Suprapubic skin (tissue), 4 donors: ENCODE measurements around the gene MFAP4. TPM values are rescaled to one million over a fixed set of nuclear protein-coding genes. Genes with fewer than 3 reads are reported as not detected.
A peak's percentile ranks its signal among the peaks of the same experiment; 100 is the strongest.

Experiments
- DNase-seq, 2 donors: peaks; one replicate each; pipeline ENCODE4 v3.0.0-alpha.2; 2019; ENCODE audit warnings: low spot score in 2 of 2
- H3K27ac ChIP-seq: fragments of 200-600 bp; sonication (generic); one replicate; pipeline ENCODE4 v1.5.1; 2019
- H3K27me3 ChIP-seq: fragments of 200-600 bp; sonication (generic); one replicate; pipeline ENCODE4 v1.5.1; 2019
- H3K36me3 ChIP-seq: fragments of 200-600 bp; sonication (generic); one replicate; pipeline ENCODE4 v1.5.1; 2019
- H3K4me1 ChIP-seq: fragments of 200-600 bp; sonication (generic); one replicate; pipeline ENCODE4 v1.5.1; 2019
- H3K4me3 ChIP-seq: fragments of 200-600 bp; sonication (generic); one replicate; pipeline ENCODE4 v1.5.1; 2019; ENCODE audit warnings: mild to moderate bottlenecking
- H3K9me3 ChIP-seq: fragments of 200-600 bp; sonication (generic); one replicate; pipeline ENCODE4 v1.5.1; 2019
- CTCF ChIP-seq, 2 donors: fragments of 200-600 bp in 1 of 2; fragments of 450-650 bp in 1 of 2; sonication (generic) in 1 of 2; IDR thresholded peaks; one replicate each; pipeline ENCODE4 v1.5.1; 2016 to 2019; ENCODE audit warnings: antibody characterized with exemption in 2 of 2, mild to moderate bottlenecking in 1 of 2, moderate library complexity in 1 of 2
- EP300 ChIP-seq: sonication (generic); formaldehyde crosslinking; IDR thresholded peaks from one replicate; pipeline ENCODE4 v1.6.1; 2017; ENCODE audit warnings: antibody characterized with exemption
- POLR2A ChIP-seq, 2 donors: fragments of 450-650 bp; IDR thresholded peaks; one replicate each; pipeline ENCODE4 v1.6.1; 2017; ENCODE audit warnings: antibody characterized with exemption in 2 of 2, mild to moderate bottlenecking in 2 of 2, moderate library complexity in 2 of 2
- POLR2AphosphoS5 ChIP-seq, 3 donors: sonication (generic); formaldehyde crosslinking; IDR thresholded peaks; one replicate each; pipeline ENCODE4 v1.6.1; 2017; ENCODE audit warnings: antibody characterized with exemption in 3 of 3
- WGBS: methylation state at CpG from one replicate; pipeline ENCODE4 v1.1.5; 2018; 5-methylcytosine and 5-hydroxymethylcytosine counted together
- total RNA-seq, 4 donors: library from RNA; depleted of rRNA; stranded (reverse); fragments of >200 nt; gene quantifications; one replicate each; pipeline ENCODE4 v1.1.0, GENCODE V29; 2016

The MFAP4 gene
- total RNA-seq, 4 donors from 2014 or later: 14.9 to 27.8 (median 24.9) TPM

- Histone ChIP-seq H3K36me3 (no peaks in the 10 kb centered on the region), H3K4me3 (no peak overlapping the region), H3K27ac (peak overlapping the region; percentile 77), H3K4me1 (peaks cover 75% of the 10 kb centered on the region), H3K9me3 (no peaks in the 10 kb centered on the region), H3K27me3 (no peaks in the 10 kb centered on the region)
- no peak for TF ChIP-seq POLR2AphosphoS5 (IDR thresholded peaks at IDR 0.05)
- TF ChIP-seq EP300: no peak
- no peak for TF ChIP-seq CTCF (IDR thresholded peaks at IDR 0.05)
- TF ChIP-seq POLR2A (IDR thresholded peaks at IDR 0.05): no peak
- 87% methylated on average over 8 of the region's 13 CpGs for WGBS
- peak in 1 of 2 donors; percentile 37 for DNase-seq
Observed at GRCh38 chr17:19345486-19346350, 41.3 kb downstream of the MFAP4 start.

- Histone ChIP-seq H3K27me3 (no peaks in the 10 kb centered on the region), H3K9me3 (no peaks in the 10 kb centered on the region), H3K27ac (peak overlapping the region; percentile 77), H3K4me3 (no peak overlapping the region), H3K4me1 (peaks cover 75% of the 10 kb centered on the region), H3K36me3 (no peaks in the 10 kb centered on the region)
- WGBS: 89% methylated on average over 7 of the region's 7 CpGs
- TF ChIP-seq EP300 (no peak), POLR2A (IDR thresholded peaks at IDR 0.05) (no peak), POLR2AphosphoS5 (IDR thresholded peaks at IDR 0.05) (no peak), CTCF (IDR thresholded peaks at IDR 0.05) (no peak)
- peak in 1 of 2 donors; percentile 56 for DNase-seq
Observed at GRCh38 chr17:19345067-19345460, 41.9 kb downstream of the MFAP4 start.

- H3K27me3 ChIP-seq: no peaks in the 10 kb centered on the region
- H3K27ac ChIP-seq: no peak overlapping the region
- no peaks in the 10 kb centered on the region for H3K9me3 ChIP-seq
- WGBS: 44% methylated on average over 24 of the region's 40 CpGs
- TF ChIP-seq POLR2AphosphoS5 (IDR thresholded peaks at IDR 0.05) (no peak), CTCF (IDR thresholded peaks at IDR 0.05) (no peak)
- no peak overlapping the region for H3K4me3 ChIP-seq
- H3K36me3 ChIP-seq: no peaks in the 10 kb centered on the region
- DNase-seq: peak in 1 of 2 donors; percentile 72
- peaks cover 75% of the 10 kb centered on the region for H3K4me1 ChIP-seq
Observed at GRCh38 chr17:19344311-19345066, 42.5 kb downstream of the MFAP4 start.

GRCh38 chr17:19343671-19344151, 43.3 kb downstream of the MFAP4 start:
- H3K9me3 ChIP-seq: no peaks in the 10 kb centered on the region
- no peaks in the 10 kb centered on the region for H3K36me3 ChIP-seq
- DNase-seq: peak in 1 of 2 donors; percentile 79
- H3K4me1 ChIP-seq: peaks cover 72% of the 10 kb centered on the region
- TF ChIP-seq EP300: no peak
- no peak for TF ChIP-seq CTCF (IDR thresholded peaks at IDR 0.05)
- TF ChIP-seq POLR2A (IDR thresholded peaks at IDR 0.05): no peak
- no peak for TF ChIP-seq POLR2AphosphoS5 (IDR thresholded peaks at IDR 0.05)
- no peak overlapping the region for H3K27ac ChIP-seq
- no peaks in the 10 kb centered on the region for H3K27me3 ChIP-seq
- no peak overlapping the region for H3K4me3 ChIP-seq
- 82% methylated on average over 12 of the region's 13 CpGs for whole genome bisulfite sequencing

GRCh38 chr17:19343256-19343630, 43.7 kb downstream of the MFAP4 start:
- H3K27ac ChIP-seq: no peak overlapping the region
- no peak overlapping the region for H3K4me3 ChIP-seq
- WGBS: 82% methylated on average over 5 of the region's 7 CpGs
- no peaks in the 10 kb centered on the region for H3K27me3 ChIP-seq
- H3K9me3 ChIP-seq: no peaks in the 10 kb centered on the region
- no peak for TF ChIP-seq EP300
- TF ChIP-seq POLR2AphosphoS5 (IDR thresholded peaks at IDR 0.05): no peak
- no peak for TF ChIP-seq CTCF (IDR thresholded peaks at IDR 0.05)
- no peak for TF ChIP-seq POLR2A (IDR thresholded peaks at IDR 0.05)
- DNase-seq: peak in 1 of 2 donors; percentile 63
- peaks cover 74% of the 10 kb centered on the region for H3K4me1 ChIP-seq
- no peaks in the 10 kb centered on the region for H3K36me3 ChIP-seq
